Iris pigment epithelial cell (primary cell): ENCODE data around the gene ABI2.

Source experiments
- DNase-seq: peaks from one replicate; pipeline ENCODE4 v3.0.0-alpha.2; 2011; ENCODE audit warnings: low read depth

ABI2 gene

DNA sequence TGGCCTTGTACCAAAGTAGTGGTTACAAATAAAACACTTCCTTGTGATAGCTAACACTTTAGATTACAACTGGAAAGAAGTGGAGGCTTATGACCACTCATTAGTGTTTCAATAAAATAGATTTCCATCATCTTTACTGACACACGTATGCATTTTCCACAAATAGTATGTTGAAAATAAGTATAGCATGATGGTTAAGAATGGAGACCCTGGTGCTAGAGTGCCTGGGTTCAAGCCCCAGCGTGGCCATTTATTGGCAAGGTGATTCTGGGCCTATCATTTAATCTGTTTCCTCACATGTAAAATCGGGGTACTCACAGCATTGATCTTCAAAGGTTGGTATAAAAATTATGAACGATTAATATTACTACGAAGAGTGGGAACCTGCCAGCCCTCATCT, 152.4 kb downstream of the ABI2 start:
- DNase-seq = no peak

- peak; percentile 14 for DNase-seq
Measured at GRCh38 chr2:203484266-203485112, 156.3 kb downstream of the ABI2 start.

GRCh38 chr2:203489531-203489930, 161.3 kb downstream of the ABI2 start:
- DNase-seq = no peak

DNA sequence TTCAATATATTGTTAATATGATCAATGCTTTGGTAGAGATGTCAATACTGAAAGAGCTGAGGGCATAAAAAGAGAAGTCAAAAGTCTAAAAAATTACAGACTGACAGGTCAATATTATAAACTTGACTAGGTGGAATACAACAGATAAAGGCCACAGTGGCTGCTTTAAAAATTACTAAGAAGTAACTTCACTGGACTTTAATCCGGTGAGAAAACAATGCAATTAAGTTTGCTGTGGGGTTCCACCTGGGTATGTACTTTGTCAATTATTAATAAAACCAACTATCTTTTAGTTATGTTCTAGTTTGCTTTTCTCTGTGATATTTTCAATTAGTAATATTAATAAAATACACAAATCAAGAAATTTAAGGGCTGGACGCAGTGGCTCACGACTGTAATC, 162.2 kb downstream of the ABI2 start:
- DNase-seq = no peak

GRCh38 chr2:203492965-203493364, 164.8 kb downstream of the ABI2 start:
- peak; percentile 17 for DNase-seq
